ENCODE measurements around the gene CSNK2A1.

The CSNK2A1 gene

DNA sequence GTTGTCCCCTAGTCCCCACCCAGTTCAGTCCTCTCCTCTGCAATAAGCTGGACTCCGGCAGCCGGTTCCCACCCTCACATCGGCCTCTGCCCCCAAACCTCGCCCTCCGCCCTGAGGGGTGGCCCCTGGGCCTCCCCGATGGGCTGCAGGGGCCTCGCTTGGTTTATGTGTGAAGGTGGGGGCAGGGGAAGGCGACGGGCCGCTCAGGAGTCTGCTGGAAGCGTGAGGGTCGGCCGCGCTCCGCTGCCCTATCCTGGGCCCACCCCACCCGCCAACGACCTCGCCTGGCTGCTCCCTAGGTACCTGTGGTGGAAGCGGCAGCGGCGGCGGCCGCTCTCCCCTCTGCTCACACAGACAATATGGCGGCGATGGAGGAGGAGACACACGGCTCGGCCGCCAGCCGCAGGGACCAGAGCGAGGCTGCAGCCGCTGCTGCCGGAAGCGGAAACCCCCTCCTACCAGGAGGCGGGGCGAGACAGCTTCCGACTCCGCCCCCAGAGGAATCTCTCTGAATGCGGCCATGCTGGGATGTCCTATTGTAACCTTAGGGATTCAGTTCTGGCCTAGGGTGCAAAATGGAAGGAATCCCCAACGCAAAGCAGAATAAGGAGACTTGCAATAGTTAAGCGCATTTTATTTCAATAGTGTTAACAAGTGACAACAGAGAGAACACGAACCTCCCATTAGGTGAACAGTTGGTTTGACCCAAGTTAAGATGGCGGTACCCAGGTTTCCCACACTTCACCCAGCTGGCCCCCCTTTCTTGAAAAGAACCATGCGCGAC, at the start of gene CSNK2A1:
Gene CSNK2A1 (minus strand): TSS at position 422 of the 784 bp plus-strand sequence. CDS start 35,239 bp downstream, outside the sequence.
- H3K36me3 Mint-ChIP-seq (ENCODE audit: low read depth) = peaks cover 42% of the 10 kb centered on the region
- H3K27ac Mint-ChIP-seq = peak within 1 kb of the TSS; percentile 100
- peaks cover 23% of the 10 kb centered on the region for H3K27me3 Mint-ChIP-seq (ENCODE audit: low read depth, poor library complexity)
- no peak for TF ChIP-seq CTCF (IDR thresholded peaks at IDR 0.05)
- H3K9me3 Mint-ChIP-seq = peaks cover 46% of the 10 kb centered on the region
- H3K4me3 Mint-ChIP-seq = peak within 1 kb of the TSS; percentile 90
- H3K4me1 Mint-ChIP-seq = peaks cover 25% of the 10 kb centered on the region
- DNase-seq = peak; percentile 96

DNA sequence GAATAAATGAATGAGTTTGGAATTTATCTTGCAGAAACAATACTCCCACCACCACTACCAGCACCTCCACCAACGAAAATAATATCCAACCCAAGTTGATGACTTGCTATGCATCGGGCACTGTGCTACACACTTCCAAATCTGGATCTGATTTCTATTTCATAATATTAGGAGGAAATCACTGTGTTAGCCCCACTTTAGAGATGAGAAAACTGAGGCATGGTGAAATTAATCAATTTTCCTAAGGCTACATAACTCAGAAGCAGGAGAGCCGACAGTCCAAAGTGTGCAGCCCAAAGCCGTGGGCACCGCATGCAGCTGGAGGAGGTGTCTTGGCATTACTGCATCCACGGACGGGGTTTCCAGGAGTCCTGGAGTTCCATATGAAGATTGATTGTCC, 48.9 kb upstream of the CSNK2A1 start:
- peak overlapping the region; percentile 50 for H3K27ac Mint-ChIP-seq
- H3K4me3 Mint-ChIP-seq = no peak overlapping the region
- peaks cover 62% of the 10 kb centered on the region for H3K4me1 Mint-ChIP-seq
- no peaks in the 10 kb centered on the region for H3K9me3 Mint-ChIP-seq
- no peak for DNase-seq
- H3K27me3 Mint-ChIP-seq (ENCODE audit: low read depth, poor library complexity) = peaks cover 16% of the 10 kb centered on the region
- no peaks in the 10 kb centered on the region for H3K36me3 Mint-ChIP-seq (ENCODE audit: low read depth)
- TF ChIP-seq CTCF (IDR thresholded peaks at IDR 0.05) = no peak

- H3K27me3 Mint-ChIP-seq (ENCODE audit: low read depth, poor library complexity) = peaks cover 16% of the 10 kb centered on the region
- H3K4me3 Mint-ChIP-seq = no peak overlapping the region
- peaks cover 57% of the 10 kb centered on the region for H3K4me1 Mint-ChIP-seq
- DNase-seq = no peak
- no peaks in the 10 kb centered on the region for H3K36me3 Mint-ChIP-seq (ENCODE audit: low read depth)
- TF ChIP-seq CTCF (IDR thresholded peaks at IDR 0.05) = no peak
- H3K27ac Mint-ChIP-seq = no peak overlapping the region
- H3K9me3 Mint-ChIP-seq = no peaks in the 10 kb centered on the region
Measured at GRCh38 chr20:591941-592340, 48.4 kb upstream of the CSNK2A1 start.

DNA sequence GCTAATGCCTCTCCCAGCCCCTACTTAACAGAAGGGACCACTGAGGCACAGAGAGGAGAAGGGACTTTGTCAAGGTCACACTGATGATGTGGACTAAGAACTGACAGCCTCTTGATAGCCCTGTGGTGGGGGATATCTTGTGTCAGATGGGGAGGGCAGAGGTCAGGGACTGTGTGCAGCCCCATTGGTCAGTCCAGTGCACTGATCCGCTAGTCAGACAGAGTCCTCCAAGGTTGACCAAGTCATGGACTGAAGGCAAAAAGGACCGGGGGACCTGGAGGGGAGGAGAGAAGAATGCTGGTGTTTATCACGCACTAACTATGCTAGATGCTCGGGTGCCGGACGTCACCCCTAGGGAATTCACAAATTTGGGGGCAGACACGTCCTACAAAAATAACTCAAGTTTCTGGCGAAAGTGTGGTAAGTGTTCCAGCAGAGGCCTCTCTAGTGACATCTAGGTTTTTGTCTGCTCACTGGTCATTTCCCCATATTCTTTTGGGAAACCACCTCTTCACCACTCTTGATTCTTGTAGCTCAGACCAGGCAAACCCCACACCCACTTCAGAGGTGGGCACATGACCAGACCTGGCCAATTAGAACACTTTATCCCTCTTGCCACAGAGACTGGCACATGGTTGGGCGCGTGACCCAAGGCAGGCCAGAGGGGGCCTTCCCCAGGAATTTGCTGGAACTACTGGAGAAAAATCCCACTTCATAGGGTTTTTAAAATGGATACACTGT, 45.5 kb upstream of the CSNK2A1 start:
- no peaks in the 10 kb centered on the region for H3K9me3 Mint-ChIP-seq
- TF ChIP-seq CTCF (IDR thresholded peaks at IDR 0.05) = no peak
- peaks cover 16% of the 10 kb centered on the region for H3K27me3 Mint-ChIP-seq (ENCODE audit: low read depth, poor library complexity)
- no peak overlapping the region for H3K4me3 Mint-ChIP-seq
- no peak overlapping the region for H3K27ac Mint-ChIP-seq
- H3K36me3 Mint-ChIP-seq (ENCODE audit: low read depth) = no peaks in the 10 kb centered on the region
- peaks cover 48% of the 10 kb centered on the region for H3K4me1 Mint-ChIP-seq
- DNase-seq = no peak

GRCh38 chr20:588476-588875, 44.9 kb upstream of the CSNK2A1 start:
- H3K9me3 Mint-ChIP-seq = no peaks in the 10 kb centered on the region
- DNase-seq = no peak
- H3K27me3 Mint-ChIP-seq (ENCODE audit: low read depth, poor library complexity) = peaks cover 16% of the 10 kb centered on the region
- no peak overlapping the region for H3K4me3 Mint-ChIP-seq
- peaks cover 48% of the 10 kb centered on the region for H3K4me1 Mint-ChIP-seq
- H3K36me3 Mint-ChIP-seq (ENCODE audit: low read depth) = no peaks in the 10 kb centered on the region
- TF ChIP-seq CTCF (IDR thresholded peaks at IDR 0.05) = no peak
- no peak overlapping the region for H3K27ac Mint-ChIP-seq
